ENCODE data around the gene MAP2K5.

MAP2K5 gene

DNA sequence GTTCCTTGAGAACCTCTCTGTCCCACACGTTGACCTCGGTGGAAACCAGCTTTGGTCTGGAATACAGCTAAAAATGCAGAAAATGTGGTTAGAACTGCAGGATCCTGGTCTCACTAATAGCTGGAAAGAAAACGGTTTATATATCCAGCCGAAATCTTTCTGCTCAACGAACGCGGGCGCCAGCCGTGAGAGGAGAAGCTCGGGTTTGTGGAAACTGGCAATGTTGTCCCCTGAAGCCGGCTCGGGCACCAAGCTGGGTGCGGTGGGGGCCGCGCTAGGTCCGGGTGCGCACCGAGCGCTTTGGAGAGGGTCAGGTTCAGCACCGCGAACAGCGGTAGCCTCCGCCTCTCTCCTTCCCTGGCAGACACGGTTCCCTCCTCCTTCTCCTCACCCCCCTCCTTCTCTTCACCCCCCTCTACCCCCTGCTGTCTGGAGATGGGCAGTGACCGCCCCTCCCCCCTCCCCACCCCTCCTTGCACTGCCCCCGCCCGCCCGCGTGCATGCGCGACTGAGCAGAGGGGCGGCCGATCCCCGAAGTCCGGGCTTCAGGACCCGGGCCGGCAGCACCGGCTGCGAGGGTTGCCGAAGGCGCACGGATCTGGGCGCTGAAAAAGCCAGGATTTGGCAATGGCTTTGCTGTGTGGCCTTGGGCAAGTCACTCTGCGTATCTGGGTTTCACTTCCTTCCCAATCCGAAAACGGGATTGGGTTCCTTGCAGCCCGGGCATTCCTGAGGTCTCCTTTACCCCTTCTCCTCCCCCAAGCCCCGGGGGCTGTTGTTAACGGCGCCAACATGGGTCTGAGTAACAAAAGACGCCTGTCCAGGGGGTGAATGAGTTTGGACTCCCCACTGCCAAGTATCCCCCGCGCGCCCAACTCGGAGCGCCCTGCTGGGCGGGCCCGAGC, 282.7 kb downstream of the MAP2K5 start, which contains the start of gene SKOR1:
TSS of gene SKOR1 (plus strand) at position 534 of the 905 bp plus-strand sequence. CDS start at position 628, 94 bp downstream.
- DNase-seq (ENCODE audit: low spot score), result peak; percentile 81

- peak; percentile 21 for DNase-seq (ENCODE audit: low spot score)
Measured at GRCh38 chr15:67825881-67826716, 283.6 kb downstream of the MAP2K5 start.

DNA sequence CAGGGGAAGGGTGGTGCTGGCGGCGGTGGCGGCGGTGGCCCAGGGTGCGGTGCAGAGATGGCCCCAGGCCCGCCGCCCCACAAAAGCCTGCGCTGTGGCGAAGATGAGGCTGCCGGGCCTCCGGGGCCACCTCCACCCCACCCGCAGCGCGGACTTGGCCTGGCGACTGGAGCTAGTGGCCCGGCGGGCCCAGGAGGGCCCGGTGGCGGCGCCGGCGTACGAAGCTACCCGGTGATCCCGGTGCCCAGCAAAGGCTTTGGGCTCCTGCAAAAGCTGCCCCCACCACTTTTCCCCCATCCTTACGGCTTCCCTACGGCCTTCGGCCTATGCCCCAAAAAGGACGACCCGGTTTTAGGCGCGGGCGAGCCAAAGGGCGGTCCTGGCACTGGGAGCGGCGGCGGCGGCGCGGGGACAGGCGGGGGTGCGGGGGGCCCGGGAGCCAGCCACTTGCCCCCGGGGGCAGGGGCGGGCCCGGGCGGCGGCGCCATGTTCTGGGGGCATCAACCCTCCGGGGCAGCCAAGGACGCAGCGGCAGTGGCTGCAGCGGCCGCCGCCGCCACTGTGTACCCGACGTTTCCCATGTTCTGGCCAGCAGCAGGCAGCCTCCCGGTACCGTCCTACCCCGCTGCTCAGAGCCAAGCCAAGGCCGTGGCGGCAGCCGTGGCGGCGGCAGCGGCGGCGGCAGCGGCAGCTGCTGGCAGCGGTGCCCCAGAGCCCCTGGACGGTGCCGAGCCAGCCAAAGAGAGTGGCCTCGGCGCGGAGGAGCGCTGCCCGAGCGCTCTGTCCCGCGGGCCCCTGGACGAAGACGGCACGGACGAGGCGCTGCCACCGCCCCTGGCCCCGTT, 284.4 kb downstream of the MAP2K5 start:
- peak; percentile 18 for DNase-seq (ENCODE audit: low spot score)

- DNase-seq (ENCODE audit: low spot score), result no peak
Measured at GRCh38 chr15:67827562-67828277, 285.2 kb downstream of the MAP2K5 start.

- DNase-seq (ENCODE audit: low spot score), result no peak
Measured at GRCh38 chr15:67828278-67828968, 285.9 kb downstream of the MAP2K5 start.

DNA sequence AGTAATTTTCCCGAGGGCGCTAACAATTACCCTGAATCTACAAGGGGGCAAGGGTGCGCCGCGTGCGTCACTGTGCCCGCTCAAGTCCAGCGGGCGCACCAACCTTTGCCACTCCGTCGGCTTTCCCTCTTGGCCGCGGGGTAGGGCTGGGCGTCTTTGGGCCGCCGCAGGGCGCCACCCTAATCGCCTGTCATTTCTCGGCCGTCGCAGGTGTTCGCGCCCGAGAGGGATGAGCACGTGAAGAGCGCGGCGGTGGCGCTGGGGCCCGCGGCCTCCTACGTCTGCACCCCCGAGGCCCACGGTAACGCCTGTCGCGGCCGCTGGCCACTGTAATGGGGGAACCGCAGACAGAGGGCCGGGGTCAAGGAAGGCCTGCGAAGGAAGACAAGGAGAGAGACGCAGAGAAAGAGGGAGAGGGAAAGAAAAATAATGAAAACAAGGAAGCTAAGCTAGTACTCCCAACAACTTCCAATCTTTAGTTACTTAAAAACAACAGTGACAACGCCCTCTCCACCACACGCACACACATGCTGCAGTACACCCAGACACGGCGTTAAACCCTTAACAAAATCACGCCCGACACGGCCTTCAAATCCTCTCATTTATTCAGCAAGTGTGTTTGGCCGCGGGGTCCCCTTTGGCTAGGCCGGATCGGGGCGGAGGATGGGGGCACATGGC, 286.6 kb downstream of the MAP2K5 start:
- DNase-seq (ENCODE audit: low spot score), result no peak

DNA sequence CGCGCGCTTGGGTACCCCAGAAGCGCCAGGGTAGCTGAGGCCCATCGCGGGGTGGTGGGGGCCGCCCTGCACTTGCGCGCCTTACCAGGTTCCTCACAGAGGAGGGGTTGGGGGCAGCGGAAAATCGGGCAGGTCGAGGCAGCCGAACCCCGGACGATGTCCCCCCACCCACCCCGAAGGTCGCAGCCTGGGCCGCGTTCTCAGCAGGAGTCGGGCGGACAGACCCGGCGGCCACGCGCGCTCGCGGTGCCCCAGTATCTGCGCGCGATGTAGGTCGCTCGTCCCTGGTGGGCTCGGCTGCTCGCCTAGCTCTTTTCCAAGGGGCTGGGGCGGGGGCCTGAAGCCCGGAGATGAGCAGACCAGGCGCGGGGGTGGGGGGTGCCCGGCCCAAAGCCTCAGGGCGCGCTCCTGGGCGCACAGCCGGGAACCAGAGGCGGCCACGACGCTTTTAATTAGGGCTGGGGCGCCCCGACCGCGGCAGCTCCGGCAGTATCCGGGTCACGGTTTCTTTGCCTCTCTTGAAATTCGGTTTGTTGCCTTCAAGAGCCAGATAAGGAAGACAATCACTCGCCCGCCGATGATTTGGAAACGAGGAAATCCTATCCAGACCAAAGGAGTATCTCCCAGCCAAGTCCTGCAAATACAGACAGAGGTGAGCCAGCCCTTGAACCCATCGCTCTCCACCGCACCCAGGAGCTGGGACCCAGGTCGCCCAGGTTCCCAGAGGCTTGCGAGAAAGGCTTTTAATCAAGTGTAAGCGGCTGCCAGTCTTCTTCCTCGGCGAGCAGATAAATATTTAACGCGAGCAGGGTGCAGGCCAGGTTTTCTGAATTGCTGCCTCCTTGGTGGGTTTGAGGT, 287.4 kb downstream of the MAP2K5 start:
- DNase-seq (ENCODE audit: low spot score), result no peak

DNA sequence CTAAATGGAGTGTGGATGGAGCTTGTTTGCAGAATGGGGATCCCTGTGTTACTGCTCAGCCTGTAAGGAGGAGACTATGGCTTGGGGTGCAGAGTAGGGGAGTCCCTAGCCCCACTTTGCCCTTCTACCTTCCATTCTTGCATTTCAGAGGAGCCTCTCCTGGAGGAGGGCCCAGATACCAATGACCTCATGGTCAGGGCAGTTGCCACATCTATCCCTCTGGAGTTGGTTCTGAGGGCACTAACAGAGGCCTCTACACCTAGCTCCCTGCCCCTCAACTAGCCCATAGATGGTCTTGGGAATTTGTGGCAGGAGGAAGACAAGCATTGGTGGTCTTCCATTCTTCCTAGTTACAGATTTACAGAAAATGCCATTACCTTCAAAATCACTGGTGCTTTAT, 288.9 kb downstream of the MAP2K5 start:
- DNase-seq (ENCODE audit: low spot score), result no peak

DNA sequence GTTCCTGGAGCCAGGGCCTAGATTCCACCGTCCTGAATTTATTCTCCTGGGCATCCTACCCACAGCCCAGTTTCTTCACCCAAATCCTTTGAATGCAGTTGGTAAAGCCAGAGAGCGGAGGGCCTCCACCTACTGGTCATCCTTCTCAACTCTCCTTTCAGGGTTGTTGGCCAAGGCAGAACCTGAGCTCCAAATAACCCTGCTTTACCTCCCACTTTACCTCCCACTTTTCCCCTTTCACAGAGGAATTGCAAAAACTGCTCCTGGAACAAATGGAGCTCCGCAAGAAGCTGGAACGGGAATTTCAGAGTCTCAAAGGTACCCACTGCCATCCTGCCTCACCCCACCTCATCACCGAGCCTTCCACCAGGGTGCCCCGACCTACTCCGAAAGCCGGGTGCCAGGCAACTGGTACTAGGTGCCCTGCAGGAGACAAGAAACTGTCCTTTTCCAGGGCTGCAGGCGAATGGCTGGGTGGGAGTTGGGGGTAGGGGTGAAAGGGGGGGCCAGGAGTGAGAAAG, 289.6 kb downstream of the MAP2K5 start:
- peak; percentile 26 for DNase-seq (ENCODE audit: low spot score)

GRCh38 chr15:67832897-67833709, 290.6 kb downstream of the MAP2K5 start:
- peak; percentile 40 for DNase-seq (ENCODE audit: low spot score)

DNA sequence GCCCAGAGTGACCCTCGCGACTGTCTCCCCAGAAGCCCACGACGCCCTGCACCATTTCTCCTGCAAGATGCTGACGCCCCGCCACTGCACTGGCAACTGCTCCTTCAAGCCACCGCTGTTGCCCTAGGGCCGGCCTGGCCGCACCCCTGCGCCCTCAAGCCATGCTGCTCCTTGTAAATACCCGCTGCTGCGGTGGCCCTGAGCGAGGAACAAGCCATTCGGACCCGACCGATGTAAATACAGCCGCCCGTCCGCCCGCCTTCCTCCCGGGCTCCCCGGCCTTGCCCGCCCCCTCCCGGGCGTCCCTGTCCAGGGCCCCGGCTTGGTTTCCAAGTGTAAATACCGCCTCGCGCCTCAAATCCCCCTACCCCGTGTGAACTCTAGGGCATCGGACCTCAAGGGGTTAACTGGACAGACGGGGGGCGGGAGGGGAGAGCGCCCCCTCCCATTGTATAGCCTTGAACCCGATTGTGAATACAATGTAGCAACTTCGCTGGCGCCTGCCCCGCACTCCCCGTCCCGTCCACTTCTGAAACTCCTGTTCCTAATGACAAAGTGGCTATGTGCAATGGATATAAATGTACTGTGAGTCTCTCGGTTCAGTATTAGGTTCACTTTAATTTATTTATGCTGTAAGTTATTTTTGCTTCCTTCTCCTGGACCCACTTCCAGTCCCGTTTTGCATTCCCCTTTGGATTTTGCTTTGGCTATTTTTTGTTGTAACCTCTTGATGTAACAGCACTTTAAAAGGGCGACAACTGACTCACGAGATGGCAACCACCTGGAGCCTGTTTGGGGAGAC, 291.4 kb downstream of the MAP2K5 start:
- peak; percentile 71 for DNase-seq (ENCODE audit: low spot score)

DNA sequence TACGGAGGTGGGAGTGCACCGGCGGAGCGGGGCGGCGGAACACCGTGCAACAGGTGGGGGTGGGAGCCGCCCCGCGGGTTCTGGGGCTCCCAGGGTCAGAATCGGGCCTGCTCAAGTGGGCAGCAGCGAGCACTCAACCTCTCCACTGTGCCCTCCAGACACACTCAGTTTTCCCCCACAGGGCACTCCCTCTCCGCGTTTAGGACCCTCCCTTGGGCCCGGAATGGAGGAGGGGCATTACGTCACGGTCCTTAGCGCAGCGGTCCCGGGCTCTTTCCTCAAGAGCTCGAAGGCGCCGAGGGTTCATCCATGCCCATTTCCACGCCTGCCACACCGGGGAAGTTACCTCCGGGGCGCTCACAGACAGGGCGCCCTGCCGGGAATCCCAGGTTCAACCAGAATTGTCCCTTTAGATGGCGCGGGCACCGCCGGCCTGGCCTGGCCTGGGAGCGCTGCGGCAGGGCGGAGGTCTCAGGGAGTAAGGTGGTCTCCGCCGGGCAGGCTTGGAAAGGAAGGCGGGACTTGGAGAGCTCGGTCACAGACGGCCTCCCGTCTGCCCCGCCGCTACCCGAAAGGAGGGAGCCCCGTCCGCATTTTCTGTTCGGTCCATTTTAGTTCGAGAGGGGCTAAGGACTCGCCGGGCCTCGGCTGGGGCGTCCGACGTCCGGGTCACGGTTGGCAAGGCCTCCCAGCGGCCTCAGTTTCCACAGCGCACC, 292.2 kb downstream of the MAP2K5 start:
- peak; percentile 35 for DNase-seq (ENCODE audit: low spot score)

GRCh38 chr15:67835297-67836133, 293.0 kb downstream of the MAP2K5 start:
- DNase-seq (ENCODE audit: low spot score), result peak; percentile 36

- DNase-seq (ENCODE audit: low spot score), result peak; percentile 46
Measured at GRCh38 chr15:67836134-67836455, 293.6 kb downstream of the MAP2K5 start.

- DNase-seq (ENCODE audit: low spot score), result peak; percentile 73
Measured at GRCh38 chr15:67836477-67836876, 294.0 kb downstream of the MAP2K5 start.

GRCh38 chr15:67836955-67837354, 294.5 kb downstream of the MAP2K5 start:
- peak; percentile 19 for DNase-seq (ENCODE audit: low spot score)

Measured in iPS-NIHi11 (cell line).